22Rv1 (cell line): ENCODE measurements around the gene SGO2.

Experiments
- ZFX ChIP-seq: fragments of 450-650 bp; IDR thresholded peaks from 2 replicates; pipeline ENCODE4 v1.6.1; 2017; ENCODE audit warnings: antibody characterized with exemption, borderline replicate concordance
- TF ChIP-seq, protein P1 (sequence below): fragments of 450-650 bp; IDR thresholded peaks from 2 replicates; pipeline ENCODE4 v1.5.1; 2017; ENCODE audit warnings: mild to moderate bottlenecking

DNA sequence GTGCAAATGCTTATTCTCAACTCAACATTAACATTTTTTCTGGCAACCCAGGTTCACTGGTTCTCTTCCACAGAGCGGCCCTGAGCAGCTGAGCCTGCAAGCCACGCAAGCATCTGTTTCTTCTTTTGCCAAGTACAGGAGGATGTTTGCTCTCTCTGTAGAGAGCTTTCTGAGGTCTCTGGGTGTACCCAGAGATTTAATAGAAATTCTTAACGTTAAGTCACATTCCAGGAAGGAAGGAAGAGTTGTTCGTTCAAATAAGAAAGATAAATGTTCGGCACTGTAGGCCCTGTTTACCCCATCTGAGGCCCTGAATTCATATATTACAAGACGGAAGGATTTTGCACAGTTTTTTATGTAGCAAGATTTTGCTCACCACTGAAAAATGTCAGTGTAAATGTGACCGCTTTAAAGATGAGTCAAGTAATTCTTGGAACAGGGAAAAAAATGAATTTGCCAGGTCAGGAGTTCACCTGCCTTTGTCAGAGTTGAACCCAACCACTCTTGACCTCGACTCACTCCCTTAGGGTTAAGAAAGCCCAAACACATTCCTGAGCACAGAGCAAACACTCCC lies 46.2 kb upstream of the SGO2 start:
- TF ChIP-seq, protein P1, sequence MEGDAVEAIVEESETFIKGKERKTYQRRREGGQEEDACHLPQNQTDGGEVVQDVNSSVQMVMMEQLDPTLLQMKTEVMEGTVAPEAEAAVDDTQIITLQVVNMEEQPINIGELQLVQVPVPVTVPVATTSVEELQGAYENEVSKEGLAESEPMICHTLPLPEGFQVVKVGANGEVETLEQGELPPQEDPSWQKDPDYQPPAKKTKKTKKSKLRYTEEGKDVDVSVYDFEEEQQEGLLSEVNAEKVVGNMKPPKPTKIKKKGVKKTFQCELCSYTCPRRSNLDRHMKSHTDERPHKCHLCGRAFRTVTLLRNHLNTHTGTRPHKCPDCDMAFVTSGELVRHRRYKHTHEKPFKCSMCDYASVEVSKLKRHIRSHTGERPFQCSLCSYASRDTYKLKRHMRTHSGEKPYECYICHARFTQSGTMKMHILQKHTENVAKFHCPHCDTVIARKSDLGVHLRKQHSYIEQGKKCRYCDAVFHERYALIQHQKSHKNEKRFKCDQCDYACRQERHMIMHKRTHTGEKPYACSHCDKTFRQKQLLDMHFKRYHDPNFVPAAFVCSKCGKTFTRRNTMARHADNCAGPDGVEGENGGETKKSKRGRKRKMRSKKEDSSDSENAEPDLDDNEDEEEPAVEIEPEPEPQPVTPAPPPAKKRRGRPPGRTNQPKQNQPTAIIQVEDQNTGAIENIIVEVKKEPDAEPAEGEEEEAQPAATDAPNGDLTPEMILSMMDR: no peak
- TF ChIP-seq ZFX: no peak
